GM12878 (cell line): ENCODE data around the gene NISCH.

Source experiments
- SP1 ChIP-seq: IDR thresholded peaks from one replicate; pipeline ENCODE4 v1.6.1; 2011; ENCODE audit warnings: low read depth, low read length
- SUZ12 ChIP-seq: fragments of 200-600 bp; sonication (generic); IDR thresholded peaks from one replicate; pipeline ENCODE4 v1.6.1; 2018; ENCODE audit warnings: antibody characterized with exemption, mild to moderate bottlenecking; ENCODE audit not compliant: unreplicated experiment
- TF ChIP-seq, protein P1 (sequence below), 3 experiments: IDR thresholded peaks in 2 of 3; conservative IDR thresholded peaks in 1 of 3; 2 replicates each; pipeline ENCODE4 v1.5.1; 2011; ENCODE audit warnings: low read depth in 3 of 3, low read length in 3 of 3, mild to moderate bottlenecking in 3 of 3, control low read depth in 2 of 3, moderate library complexity in 2 of 3, inconsistent platforms in 1 of 3, mixed read lengths in 1 of 3; ENCODE audit not compliant: control insufficient read depth in 2 of 3, insufficient read depth in 1 of 3; ENCODE audit errors: extremely low read depth in 1 of 3

DNA sequence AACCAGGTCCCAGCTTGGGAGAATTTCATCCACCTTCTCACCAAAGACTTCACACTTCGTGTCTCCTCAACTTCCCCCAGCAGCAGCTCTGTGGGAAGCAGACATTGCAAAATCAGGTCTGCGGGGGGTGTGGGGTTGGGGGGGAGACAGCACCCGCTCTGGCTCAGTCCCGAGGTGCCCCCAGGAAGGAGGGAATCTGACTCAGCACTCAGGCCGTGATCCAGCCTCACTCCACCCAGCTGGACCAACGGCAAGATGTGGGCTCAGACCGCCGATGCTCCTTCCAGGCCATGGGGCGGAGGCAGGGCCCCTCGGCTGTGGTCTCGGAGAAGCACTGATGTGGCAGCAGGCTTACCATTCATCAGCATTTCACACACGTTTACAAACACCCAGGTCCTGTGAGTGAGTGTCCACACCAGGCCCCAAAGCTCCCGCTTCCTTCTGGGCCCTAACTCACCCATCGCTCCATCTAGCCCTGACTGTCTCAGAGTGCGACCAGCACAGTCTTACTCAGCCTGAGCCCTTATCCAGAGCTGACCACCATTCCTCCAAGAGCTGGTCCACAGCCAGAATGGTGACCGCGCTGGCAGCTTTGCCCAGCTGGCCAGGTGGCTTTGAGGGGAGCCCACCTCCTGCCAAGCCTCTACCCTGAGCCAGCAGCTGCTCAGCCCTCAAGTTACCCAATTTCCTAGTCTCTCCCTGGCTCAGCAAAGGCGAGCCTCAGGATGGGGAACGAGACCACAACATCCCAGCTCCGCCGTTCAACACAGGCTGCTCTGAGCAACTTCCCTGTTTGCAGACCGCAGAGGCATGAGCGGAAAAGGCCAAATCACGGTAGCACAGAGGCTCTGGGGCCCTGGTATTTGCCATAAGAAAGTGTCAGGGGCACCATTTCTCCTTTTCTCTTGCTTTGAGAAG lies 43.0 kb downstream of the NISCH start:
- TF ChIP-seq, protein P1, sequence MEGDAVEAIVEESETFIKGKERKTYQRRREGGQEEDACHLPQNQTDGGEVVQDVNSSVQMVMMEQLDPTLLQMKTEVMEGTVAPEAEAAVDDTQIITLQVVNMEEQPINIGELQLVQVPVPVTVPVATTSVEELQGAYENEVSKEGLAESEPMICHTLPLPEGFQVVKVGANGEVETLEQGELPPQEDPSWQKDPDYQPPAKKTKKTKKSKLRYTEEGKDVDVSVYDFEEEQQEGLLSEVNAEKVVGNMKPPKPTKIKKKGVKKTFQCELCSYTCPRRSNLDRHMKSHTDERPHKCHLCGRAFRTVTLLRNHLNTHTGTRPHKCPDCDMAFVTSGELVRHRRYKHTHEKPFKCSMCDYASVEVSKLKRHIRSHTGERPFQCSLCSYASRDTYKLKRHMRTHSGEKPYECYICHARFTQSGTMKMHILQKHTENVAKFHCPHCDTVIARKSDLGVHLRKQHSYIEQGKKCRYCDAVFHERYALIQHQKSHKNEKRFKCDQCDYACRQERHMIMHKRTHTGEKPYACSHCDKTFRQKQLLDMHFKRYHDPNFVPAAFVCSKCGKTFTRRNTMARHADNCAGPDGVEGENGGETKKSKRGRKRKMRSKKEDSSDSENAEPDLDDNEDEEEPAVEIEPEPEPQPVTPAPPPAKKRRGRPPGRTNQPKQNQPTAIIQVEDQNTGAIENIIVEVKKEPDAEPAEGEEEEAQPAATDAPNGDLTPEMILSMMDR (IDR thresholded peaks at IDR 0.05 in 2 of 3, conservative IDR thresholded peaks at IDR 0.05 in 1 of 3; ENCODE audit: control insufficient read depth in 2 of 3, extremely low read depth in 1 of 3, insufficient read depth in 1 of 3, low read depth in 3 of 3, low read length in 3 of 3) = no peak
- TF ChIP-seq SUZ12 (no peak), SP1 (no peak)
